Retinal pigment epithelial cell (primary cell): ENCODE measurements around the gene BCLAF3.

Experiments used
- DNase-seq: peaks from one replicate; pipeline ENCODE4 v3.0.0-alpha.2; 2010; ENCODE audit warnings: low read depth
- H3K4me3 ChIP-seq: 2 replicates; pipeline ENCODE4 v1.5.1; 2011; ENCODE audit warnings: mild to moderate bottlenecking, low read length, control low read depth, moderate library complexity
- CTCF ChIP-seq: conservative IDR thresholded peaks from 2 replicates; pipeline ENCODE4 v1.5.1; 2011; ENCODE audit warnings: low read depth, low read length, control low read depth, inconsistent platforms

Gene BCLAF3

DNA sequence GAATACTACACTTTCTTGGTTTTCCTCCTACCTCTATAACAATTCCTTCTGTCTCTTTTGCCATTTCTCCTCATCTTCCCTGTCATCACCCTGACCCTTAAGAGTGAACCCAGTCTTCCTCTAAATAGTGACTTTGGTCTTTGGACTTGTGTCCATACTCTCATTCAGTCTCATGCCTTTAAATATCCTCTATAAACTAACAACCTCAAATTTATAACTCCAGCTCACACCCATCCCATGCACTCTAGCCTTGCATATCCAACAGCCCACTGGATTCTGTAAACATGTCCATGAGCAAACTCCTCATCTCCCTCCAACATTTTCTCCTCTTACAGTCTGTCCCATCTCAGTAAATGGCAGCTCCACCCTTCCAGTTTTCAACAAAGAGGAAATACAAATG is 15.0 kb downstream of the BCLAF3 start:
- no peak overlapping the region for H3K4me3 ChIP-seq
- no peak for DNase-seq
- no peak for TF ChIP-seq CTCF

DNA sequence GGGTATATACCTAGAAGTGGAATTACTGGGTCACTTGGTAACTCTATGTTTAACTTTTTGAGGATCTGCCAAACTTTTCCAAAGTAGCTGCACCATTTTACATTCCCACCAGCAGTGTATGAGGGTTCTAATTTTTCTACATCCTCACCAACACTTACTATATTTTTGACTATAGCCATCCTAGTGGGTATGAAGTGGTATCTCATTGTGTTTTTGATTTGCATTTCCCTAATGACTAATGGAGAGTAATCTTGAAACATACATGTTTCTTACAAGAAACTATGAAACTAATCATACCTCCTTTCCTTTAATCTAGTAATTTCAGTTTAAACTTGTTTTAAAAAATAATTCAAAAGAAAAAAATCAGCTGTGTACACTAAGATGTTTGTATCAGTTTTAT is 17.9 kb downstream of the BCLAF3 start:
- no peak for TF ChIP-seq CTCF
- H3K4me3 ChIP-seq = no peak overlapping the region
- DNase-seq = no peak

- no peak overlapping the region for H3K4me3 ChIP-seq
- no peak for TF ChIP-seq CTCF
- DNase-seq = no peak
Observed at GRCh38 chrX:19968276-19968675, 22.6 kb downstream of the BCLAF3 start.

GRCh38 chrX:19966056-19966455 is 24.8 kb downstream of the BCLAF3 start:
- no peak for DNase-seq
- no peak for TF ChIP-seq CTCF
- no peak overlapping the region for H3K4me3 ChIP-seq

DNA sequence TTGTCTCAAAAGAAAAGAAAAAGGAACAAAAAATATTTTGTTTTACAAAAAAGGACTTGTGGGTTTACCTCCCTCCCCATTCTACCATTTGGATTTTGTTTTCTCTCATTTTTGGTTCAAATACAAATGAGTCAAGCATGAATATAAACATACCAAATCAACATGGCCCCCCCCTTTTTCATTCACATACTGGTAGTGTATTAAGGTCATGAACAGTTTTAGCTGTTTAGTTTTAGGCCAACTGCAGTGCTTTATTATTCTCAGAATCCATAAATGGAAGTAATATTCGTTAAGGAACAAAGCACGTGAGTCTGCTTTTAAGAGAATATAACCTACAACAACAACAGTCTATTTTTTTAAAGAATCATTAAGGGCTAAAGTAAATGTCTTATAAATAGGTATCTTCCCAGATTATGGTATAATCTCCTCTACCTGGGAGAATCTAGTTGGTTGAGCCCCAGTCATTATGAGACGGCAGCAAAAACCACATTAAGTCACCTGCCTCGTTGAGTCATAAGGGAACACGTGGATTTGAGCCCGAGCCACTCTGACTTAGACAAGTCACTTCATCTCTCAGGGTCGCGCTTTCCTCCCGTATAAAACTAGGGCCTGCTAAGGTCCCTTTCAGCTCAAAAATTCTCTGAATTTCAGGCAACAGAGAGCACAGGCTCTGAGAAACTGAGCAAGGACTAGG is 26.7 kb downstream of the BCLAF3 start:
- no peak overlapping the region for H3K4me3 ChIP-seq
- peak; percentile 18 for DNase-seq
- no peak for TF ChIP-seq CTCF

GRCh38 chrX:19960913-19961312 is 29.9 kb downstream of the BCLAF3 start:
- no peak overlapping the region for H3K4me3 ChIP-seq
- DNase-seq = no peak
- no peak for TF ChIP-seq CTCF
